Caco-2 (cell line): ENCODE results near the gene CENPVL1. TPM values are rescaled to one million over a fixed set of nuclear protein-coding genes. Genes with fewer than 3 reads are reported as not detected.

Source experiments
- BruUV-seq: library from RNA; stranded (reverse); fragments of 400-500 nt; replicated peaks from 2 replicates; lab custom pipeline; 2021; lab: Mats Ljungman, UMichigan
- CTCF ChIA-PET: fragments of 300-600 bp; sonication (Branson Sonifier 250); formaldehyde crosslinking; loops from one replicate; lab custom pipeline; 2022; ENCODE audit warnings: antibody characterized with exemption; lab: Charles Lee
- POLR2A ChIA-PET: fragments of 300-600 bp; sonication (Branson Sonifier 250); formaldehyde crosslinking; loops from one replicate; lab custom pipeline; 2022; ENCODE audit warnings: antibody characterized with exemption; lab: Charles Lee
- DNase-seq, 2 experiments: peaks; one replicate each; pipeline versions ENCODE4 v3.0.0 to v3.0.0-alpha.2; 2020 to 2022
- H3K27me3 ChIP-seq: replicated peaks from 2 replicates; pipeline ENCODE4 v1.6.0; 2011; ENCODE audit warnings: low read length; ENCODE audit not compliant: control insufficient read depth, insufficient read depth
- H3K36me3 ChIP-seq: 2 replicates; pipeline ENCODE4 v1.5.1; 2011; ENCODE audit warnings: low read length; ENCODE audit not compliant: control insufficient read depth, insufficient read depth
- H3K4me1 ChIP-seq: fragments of 250-450 bp; sonication (Bioruptor Pico); 2 replicates; pipeline ENCODE4 v1.5.1; 2020; ENCODE audit warnings: mild to moderate bottlenecking
- H3K4me3 ChIP-seq: 2 replicates; pipeline ENCODE4 v1.5.1; 2011; ENCODE audit warnings: low read depth, mild to moderate bottlenecking, control low read depth, low read length
- H3K9me3 ChIP-seq: fragments of 250-450 bp; sonication (Bioruptor Pico); 2 replicates; pipeline ENCODE4 v1.5.1; 2020; ENCODE audit warnings: mild to moderate bottlenecking, moderate library complexity
- H3K27ac Mint-ChIP-seq: one replicate; pipeline ENCODE4 v1.8.0; 2022; ENCODE audit warnings: mixed read lengths; ENCODE audit not compliant: unreplicated experiment
- H3K27me3 Mint-ChIP-seq: one replicate; pipeline ENCODE4 v1.8.0; 2022; ENCODE audit warnings: mixed read lengths; ENCODE audit not compliant: insufficient read depth, unreplicated experiment
- H3K36me3 Mint-ChIP-seq: one replicate; pipeline ENCODE4 v1.8.0; 2022; ENCODE audit warnings: mild to moderate bottlenecking, mixed read lengths; ENCODE audit not compliant: insufficient read depth, unreplicated experiment
- H3K4me1 Mint-ChIP-seq: one replicate; pipeline ENCODE4 v1.8.0; 2022; ENCODE audit warnings: low read depth, mixed read lengths; ENCODE audit not compliant: unreplicated experiment
- H3K4me3 Mint-ChIP-seq: one replicate; pipeline ENCODE4 v1.8.0; 2022; ENCODE audit warnings: mild to moderate bottlenecking, moderate library complexity, mixed read lengths; ENCODE audit not compliant: unreplicated experiment
- H3K9me3 Mint-ChIP-seq: one replicate; pipeline ENCODE4 v1.8.0; 2022; ENCODE audit warnings: mixed read lengths; ENCODE audit not compliant: unreplicated experiment
- intact Hi-C: fragments of 100-400 bp; cut with micrococcal nuclease; formaldehyde crosslinking; loops from one replicate; pipeline ENCODE4 v1.10.0; 2022; ENCODE audit not compliant: unreplicated experiment
- total RNA-seq: library from RNA; stranded (reverse); gene quantifications from 2 replicates; pipeline ENCODE4 v1.2.3, GENCODE V29; 2022
- TF ChIP-seq, protein P1 (sequence below), 2 experiments: fragments of 200-600 bp in 1 of 2; IDR thresholded peaks; 1 replicate in 1 of 2; 2 replicates in 1 of 2; pipeline versions ENCODE4 v1.5.1 to v1.8.0; 2011 to 2022; ENCODE audit warnings: antibody characterized with exemption in 1 of 2, control low read depth in 1 of 2, inconsistent platforms in 1 of 2, low read depth in 1 of 2, low read length in 1 of 2, mild to moderate bottlenecking in 1 of 2, moderate library complexity in 1 of 2; ENCODE audit not compliant: insufficient read depth in 1 of 2, severe bottlenecking in 1 of 2, unreplicated experiment in 1 of 2

CENPVL1 gene
- total RNA-seq, 1 experiment from 2014 or later, result not detected

DNA sequence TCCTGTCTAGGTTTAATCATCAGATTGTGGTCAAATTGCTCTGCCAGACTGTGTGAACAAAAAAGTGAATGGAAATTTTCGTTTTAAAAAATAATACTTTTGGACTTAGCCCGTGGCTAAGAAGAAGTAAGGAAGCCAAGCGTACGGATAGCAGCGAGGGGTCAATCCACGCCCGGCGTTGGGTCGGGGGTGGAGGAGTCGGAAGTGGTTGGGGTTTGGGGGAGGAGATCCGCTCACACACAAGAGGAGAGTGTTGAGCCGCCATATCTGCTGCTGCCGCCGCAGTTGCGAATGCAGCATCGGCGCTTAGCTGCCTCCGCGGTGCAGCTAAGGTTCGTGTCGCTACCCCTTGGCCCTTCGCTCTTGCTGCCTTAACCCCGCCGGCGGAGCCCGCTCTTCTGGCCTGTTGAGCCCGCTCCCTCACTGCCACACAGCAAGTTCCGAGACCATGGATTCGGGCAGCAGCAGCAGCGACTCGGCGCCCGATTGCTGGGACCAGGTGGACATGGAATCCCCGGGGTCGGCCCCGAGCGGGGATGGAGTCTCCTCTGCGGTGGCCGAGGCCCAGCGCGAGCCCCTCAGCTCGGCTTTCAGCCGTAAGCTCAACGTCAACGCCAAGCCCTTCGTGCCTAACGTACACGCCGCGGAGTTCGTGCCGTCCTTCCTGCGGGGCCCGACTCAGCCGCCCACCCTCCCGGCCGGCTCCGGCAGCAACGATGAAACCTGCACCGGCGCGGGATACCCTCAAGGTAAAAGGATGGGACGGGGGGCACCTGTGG, 33.1 kb downstream of the CENPVL1 start, which contains the start of gene GSPT2:
Gene GSPT2, plus strand, starts transcription at position 264 of the 779 bp plus-strand sequence. Its CDS starts 185 bp downstream, at position 449.
- no peaks in the 10 kb centered on the region for H3K27me3 Mint-ChIP-seq
- Histone ChIP-seq H3K4me1 (no peaks in the 10 kb centered on the region), H3K4me3 (peak within 1 kb of the TSS; percentile 54), H3K9me3 (no peaks in the 10 kb centered on the region), H3K36me3 (no peaks in the 10 kb centered on the region), H3K27me3 (no peaks in the 10 kb centered on the region)
- H3K4me3 Mint-ChIP-seq, result peak within 1 kb of the TSS; percentile 78
- no peaks in the 10 kb centered on the region for H3K36me3 Mint-ChIP-seq
- H3K4me1 Mint-ChIP-seq, result peaks cover 7% of the 10 kb centered on the region
- no TSS peak for BruUV-seq
- no peaks in the 10 kb centered on the region for H3K9me3 Mint-ChIP-seq
- TF ChIP-seq, protein P1, sequence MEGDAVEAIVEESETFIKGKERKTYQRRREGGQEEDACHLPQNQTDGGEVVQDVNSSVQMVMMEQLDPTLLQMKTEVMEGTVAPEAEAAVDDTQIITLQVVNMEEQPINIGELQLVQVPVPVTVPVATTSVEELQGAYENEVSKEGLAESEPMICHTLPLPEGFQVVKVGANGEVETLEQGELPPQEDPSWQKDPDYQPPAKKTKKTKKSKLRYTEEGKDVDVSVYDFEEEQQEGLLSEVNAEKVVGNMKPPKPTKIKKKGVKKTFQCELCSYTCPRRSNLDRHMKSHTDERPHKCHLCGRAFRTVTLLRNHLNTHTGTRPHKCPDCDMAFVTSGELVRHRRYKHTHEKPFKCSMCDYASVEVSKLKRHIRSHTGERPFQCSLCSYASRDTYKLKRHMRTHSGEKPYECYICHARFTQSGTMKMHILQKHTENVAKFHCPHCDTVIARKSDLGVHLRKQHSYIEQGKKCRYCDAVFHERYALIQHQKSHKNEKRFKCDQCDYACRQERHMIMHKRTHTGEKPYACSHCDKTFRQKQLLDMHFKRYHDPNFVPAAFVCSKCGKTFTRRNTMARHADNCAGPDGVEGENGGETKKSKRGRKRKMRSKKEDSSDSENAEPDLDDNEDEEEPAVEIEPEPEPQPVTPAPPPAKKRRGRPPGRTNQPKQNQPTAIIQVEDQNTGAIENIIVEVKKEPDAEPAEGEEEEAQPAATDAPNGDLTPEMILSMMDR (IDR thresholded peaks at IDR 0.05; ENCODE audit: insufficient read depth in 1 of 2, low read depth in 1 of 2, low read length in 1 of 2, severe bottlenecking in 1 of 2, unreplicated experiment in 1 of 2), result no peak
- ChIA-PET POLR2A (no interaction called here), CTCF (no interaction called here)
- intact Hi-C loops, result no loop called here
- peak within 1 kb of the TSS; percentile 52 for H3K27ac Mint-ChIP-seq
- DNase-seq, result peak; percentile 54 to 64

DNA sequence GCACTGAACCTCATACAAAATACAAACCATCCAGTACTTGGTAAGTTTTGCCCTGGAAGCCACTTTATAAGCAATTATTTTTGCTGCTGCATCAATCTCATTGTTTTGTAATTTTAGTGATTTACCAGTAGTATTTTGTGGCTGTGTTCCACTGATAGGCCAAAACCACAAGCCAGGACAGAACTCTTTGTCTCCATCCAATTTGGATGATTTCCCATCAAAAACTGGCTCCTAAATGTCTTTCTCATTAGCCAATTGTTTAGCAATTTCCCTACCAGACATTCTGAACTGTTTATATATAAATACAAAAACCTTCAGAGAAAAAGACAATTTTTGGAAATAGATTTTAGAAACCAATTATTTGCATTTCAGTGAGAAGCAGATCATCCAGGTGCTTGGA, 37.4 kb downstream of the CENPVL1 start:
- no peak overlapping the region for H3K4me3 ChIP-seq
- intact Hi-C loops, result no loop called here
- Mint-ChIP-seq H3K9me3 (no peaks in the 10 kb centered on the region), H3K27ac (no peak overlapping the region), H3K4me3 (no peak overlapping the region), H3K36me3 (no peaks in the 10 kb centered on the region), H3K27me3 (no peaks in the 10 kb centered on the region), H3K4me1 (peaks cover 7% of the 10 kb centered on the region)
- H3K9me3 ChIP-seq, result no peaks in the 10 kb centered on the region
- no peaks in the 10 kb centered on the region for H3K36me3 ChIP-seq
- H3K27me3 ChIP-seq, result no peaks in the 10 kb centered on the region
- TF ChIP-seq, protein P1 (IDR thresholded peaks at IDR 0.05; ENCODE audit: insufficient read depth in 1 of 2, low read depth in 1 of 2, low read length in 1 of 2, severe bottlenecking in 1 of 2, unreplicated experiment in 1 of 2), result no peak
- BruUV-seq, result no TSS peak
- CTCF ChIA-PET, result no interaction called here
- POLR2A ChIA-PET, result no interaction called here
- no peaks in the 10 kb centered on the region for H3K4me1 ChIP-seq
- DNase-seq, result no peak

DNA sequence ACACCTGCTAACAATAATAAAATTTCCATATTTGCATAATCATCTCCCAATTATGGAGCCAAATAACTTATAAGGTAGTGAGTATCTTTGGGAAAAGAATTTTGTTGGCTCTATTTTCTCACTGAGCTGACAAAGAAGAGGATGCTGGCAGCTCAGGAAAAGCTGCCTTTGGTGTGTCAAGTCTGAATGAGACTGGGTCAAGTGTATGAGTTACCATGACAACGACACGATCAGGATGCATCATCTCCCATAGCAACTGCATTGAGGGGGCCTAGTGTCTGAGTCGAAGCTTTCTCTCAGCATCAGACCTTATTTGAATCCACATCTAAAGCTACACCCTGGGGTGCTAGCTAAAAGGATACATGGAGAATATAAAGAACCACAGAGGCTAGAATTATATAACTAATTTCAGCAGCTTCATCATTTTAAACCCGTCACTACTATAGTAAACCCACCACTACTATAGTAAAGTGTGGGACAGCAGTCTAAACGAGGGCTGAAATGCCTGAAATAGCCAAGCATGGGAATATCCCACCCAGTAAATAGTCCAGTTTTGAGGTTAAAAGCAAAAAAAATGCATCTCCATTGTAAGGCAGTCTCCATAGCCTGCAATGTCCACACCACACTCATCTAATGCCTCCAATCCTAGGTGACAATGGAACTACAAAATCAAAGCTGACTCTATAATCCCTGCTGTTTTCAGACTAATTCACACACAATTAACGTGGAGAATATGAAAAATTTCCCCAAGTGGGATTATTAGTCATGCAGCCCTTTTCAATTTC, 48.9 kb downstream of the CENPVL1 start:
- CTCF ChIA-PET, result no interaction called here
- H3K36me3 Mint-ChIP-seq, result no peaks in the 10 kb centered on the region

More for the DNA sequence above, 48.9 kb downstream of the CENPVL1 start:
- H3K4me1 ChIP-seq, result no peaks in the 10 kb centered on the region
- DNase-seq, result no peak
- Mint-ChIP-seq H3K27ac (no peak overlapping the region), H3K4me1 (no peaks in the 10 kb centered on the region), H3K9me3 (no peaks in the 10 kb centered on the region), H3K27me3 (peaks cover 6% of the 10 kb centered on the region), H3K4me3 (no peak overlapping the region)
- no peaks in the 10 kb centered on the region for H3K9me3 ChIP-seq
- POLR2A ChIA-PET, result no interaction called here
- BruUV-seq, result no TSS peak
- no peaks in the 10 kb centered on the region for H3K36me3 ChIP-seq
- TF ChIP-seq, protein P1 (IDR thresholded peaks at IDR 0.05; ENCODE audit: insufficient read depth in 1 of 2, low read depth in 1 of 2, low read length in 1 of 2, severe bottlenecking in 1 of 2, unreplicated experiment in 1 of 2), result no peak
- intact Hi-C loops, result no loop called here
- no peaks in the 10 kb centered on the region for H3K27me3 ChIP-seq
- H3K4me3 ChIP-seq, result no peak overlapping the region
